HepG2 (cell line): Measurements from ENCODE around the gene RRP12. TPM values are rescaled to one million over a fixed set of nuclear protein-coding genes. Genes with fewer than 3 reads are reported as not detected.

ENCODE experiments used
- ATM ChIP-seq: fragments of 450-650 bp; IDR thresholded peaks from 2 replicates; pipeline ENCODE4 v1.7.1; 2017; ENCODE audit warnings: mild to moderate bottlenecking, borderline replicate concordance
- FLYWCH1 ChIP-seq: sonication (generic); formaldehyde crosslinking; IDR thresholded peaks from 2 replicates; pipeline ENCODE4 v1.8.1; 2023; ENCODE audit warnings: mild to moderate bottlenecking, missing genetic modification reagents
- FOXA3 ChIP-seq: IDR thresholded peaks from 2 replicates; pipeline ENCODE4 v1.6.1; 2016; ENCODE audit warnings: missing genetic modification reagents, missing compliant biosample characterization
- FOXK2 ChIP-seq: fragments of 450-650 bp; IDR thresholded peaks from 2 replicates; pipeline ENCODE4 v1.6.1; 2016
- KDM5A ChIP-seq: fragments of 200-600 bp; sonication (generic); IDR thresholded peaks from 2 replicates; pipeline ENCODE4 v1.7.0; 2018; ENCODE audit warnings: antibody characterized with exemption, mild to moderate bottlenecking, low read length, borderline replicate concordance
- KLF11 ChIP-seq: IDR thresholded peaks from 2 replicates; pipeline ENCODE4 v1.6.1; 2016; ENCODE audit warnings: missing compliant biosample characterization
- KLF15 ChIP-seq: sonication (generic); formaldehyde crosslinking; IDR thresholded peaks from 2 replicates; pipeline ENCODE4 v1.8.1; 2023; ENCODE audit warnings: borderline replicate concordance, mild to moderate bottlenecking, inconsistent platforms, missing genetic modification reagents, mixed read lengths
- KLF16 ChIP-seq, 2 experiments: sonication (generic) in 1 of 2; formaldehyde crosslinking in 1 of 2; IDR thresholded peaks; 2 replicates each; pipeline versions ENCODE4 v1.6.1 to v1.8.0; 2016 to 2023; ENCODE audit warnings: missing genetic modification reagents in 2 of 2, missing compliant biosample characterization in 1 of 2
- MIER3 ChIP-seq: IDR thresholded peaks from 2 replicates; pipeline ENCODE4 v1.6.1; 2016; ENCODE audit warnings: missing compliant biosample characterization, borderline replicate concordance
- NFKB2 ChIP-seq: sonication (generic); formaldehyde crosslinking; IDR thresholded peaks from 2 replicates; pipeline ENCODE4 v1.4.0; 2020; ENCODE audit warnings: missing genetic modification reagents, borderline replicate concordance
- PCBP2 ChIP-seq: fragments of 200-400 bp; formaldehyde crosslinking; optimal IDR thresholded peaks from 2 replicates; pipeline ENCODE3; 2018; ENCODE audit warnings: low read length, low read depth; ENCODE audit not compliant: poor library complexity, severe bottlenecking
- PHF21A ChIP-seq: sonication (generic); formaldehyde crosslinking; IDR thresholded peaks from 2 replicates; pipeline ENCODE4 v1.5.0; 2020; ENCODE audit warnings: mild to moderate bottlenecking, missing genetic modification reagents
- POGK ChIP-seq: sonication (generic); formaldehyde crosslinking; conservative IDR thresholded peaks from 2 replicates; pipeline ENCODE4 v1.8.0; 2022; ENCODE audit warnings: mild to moderate bottlenecking, moderate library complexity, missing genetic modification reagents
- PTBP1 ChIP-seq: fragments of 200-400 bp; formaldehyde crosslinking; IDR thresholded peaks from 2 replicates; pipeline ENCODE4 v1.6.1; 2018; ENCODE audit warnings: low read length, low read depth; ENCODE audit not compliant: poor library complexity, severe bottlenecking
- SALL1 ChIP-seq: sonication (generic); formaldehyde crosslinking; IDR thresholded peaks from 2 replicates; pipeline ENCODE4 v1.8.0; 2022; ENCODE audit warnings: mild to moderate bottlenecking, missing genetic modification reagents
- SALL2 ChIP-seq: sonication (generic); formaldehyde crosslinking; IDR thresholded peaks from 2 replicates; pipeline ENCODE4 v1.8.1; 2023; ENCODE audit warnings: mild to moderate bottlenecking, missing genetic modification reagents, inconsistent platforms
- SATB2 ChIP-seq: sonication (generic); formaldehyde crosslinking; IDR thresholded peaks from 2 replicates; pipeline ENCODE4 v1.5.0; 2020; ENCODE audit warnings: missing genetic modification reagents
- TFDP1 ChIP-seq: IDR thresholded peaks from 2 replicates; pipeline ENCODE4 v1.6.1; 2016; ENCODE audit warnings: missing compliant biosample characterization, missing genetic modification reagents, borderline replicate concordance
- TGIF2 ChIP-seq: IDR thresholded peaks from 2 replicates; pipeline ENCODE4 v1.6.1; 2016; ENCODE audit warnings: control low read depth, missing compliant biosample characterization
- TMF1 ChIP-seq: sonication (generic); formaldehyde crosslinking; IDR thresholded peaks from 2 replicates; pipeline ENCODE4 v1.8.1; 2022; ENCODE audit warnings: low read depth, missing genetic modification reagents
- ZFP36 ChIP-seq: fragments of 150-350 bp; IDR thresholded peaks from 2 replicates; pipeline ENCODE4 v1.6.1; 2018; ENCODE audit warnings: borderline replicate concordance, low read length, low read depth; ENCODE audit not compliant: partially characterized antibody
- ZFP36L1 ChIP-seq: sonication (generic); formaldehyde crosslinking; IDR thresholded peaks from 2 replicates; pipeline ENCODE4 v1.8.0; 2022; ENCODE audit warnings: mild to moderate bottlenecking, missing genetic modification reagents, moderate library complexity
- ZKSCAN5 ChIP-seq: sonication (generic); formaldehyde crosslinking; IDR thresholded peaks from 2 replicates; pipeline ENCODE4 v1.5.1; 2020; ENCODE audit warnings: mild to moderate bottlenecking, missing genetic modification reagents
- ZNF614 ChIP-seq: IDR thresholded peaks from 2 replicates; pipeline ENCODE4 v1.6.1; 2018; ENCODE audit warnings: missing biosample characterization, missing genetic modification reagents, inconsistent platforms, borderline replicate concordance
- ZNF746 ChIP-seq: sonication (generic); formaldehyde crosslinking; IDR thresholded peaks from 2 replicates; pipeline ENCODE4 v1.8.0; 2022; ENCODE audit warnings: mild to moderate bottlenecking, missing genetic modification reagents
- ZNF777 ChIP-seq: sonication (generic); formaldehyde crosslinking; IDR thresholded peaks from 2 replicates; pipeline ENCODE4 v1.4.0; 2020; ENCODE audit warnings: missing genetic modification reagents
- ZSCAN30 ChIP-seq: sonication (generic); formaldehyde crosslinking; IDR thresholded peaks from 2 replicates; pipeline ENCODE4 v1.5.0; 2020; ENCODE audit warnings: mild to moderate bottlenecking, missing genetic modification reagents
- polyA plus RNA-seq, 8 experiments: library from polyadenylated mRNA; depleted of rRNA in 3 of 8; stranded (reverse) in 7 of 8; unstranded in 1 of 8; fragments of >200 nt; fragmentation: Illumina TruSeq in 4 of 8; extraction: Trizol in 4 of 8; gene quantifications; 2 replicates each; pipeline versions ENCODE4 v1.2.1 to v1.2.3, GENCODE V29; 2011 to 2016; ENCODE audit warnings: low read depth in 4 of 8, missing spikeins in 1 of 8, mixed read lengths in 1 of 8; ENCODE audit not compliant: insufficient read depth in 1 of 8
- total RNA-seq, 5 experiments: library from RNA; depleted of rRNA; stranded (reverse); fragments of >200 nt; fragmentation: Illumina TruSeq; extraction: Trizol; gene quantifications; 2 replicates each; pipeline ENCODE4 v1.2.3, GENCODE V29; 2016; ENCODE audit warnings: low read depth in 1 of 5
- TF ChIP-seq, protein P1 (sequence below): sonication (generic); formaldehyde crosslinking; IDR thresholded peaks from 2 replicates; pipeline ENCODE4 v1.5.0; 2020; ENCODE audit warnings: missing genetic modification reagents

The RRP12 gene
- total and polyA plus RNA-seq, 2 of the 13 experiments (the other 11 are each of a cell fraction or from before 2014, with no cell fraction given): 13.2 to 39.4 TPM

GRCh38 chr10:97425964-97426775 is 25.0 kb upstream of the RRP12 start, which contains the start of gene PGAM1 (continued):
- peak; percentile 94 for TF ChIP-seq ZNF777
- no peak for TF ChIP-seq ATM
- TF ChIP-seq, protein P1, sequence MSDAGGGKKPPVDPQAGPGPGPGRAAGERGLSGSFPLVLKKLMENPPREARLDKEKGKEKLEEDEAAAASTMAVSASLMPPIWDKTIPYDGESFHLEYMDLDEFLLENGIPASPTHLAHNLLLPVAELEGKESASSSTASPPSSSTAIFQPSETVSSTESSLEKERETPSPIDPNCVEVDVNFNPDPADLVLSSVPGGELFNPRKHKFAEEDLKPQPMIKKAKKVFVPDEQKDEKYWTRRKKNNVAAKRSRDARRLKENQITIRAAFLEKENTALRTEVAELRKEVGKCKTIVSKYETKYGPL (CRISPR knock-in tag): no peak
- TF ChIP-seq NFKB2: peak; percentile 64; the same call in 1 of the 2 replicates
- TF ChIP-seq KLF11 (CRISPR knock-in tag): peak; percentile 68; the same call in 1 of the 2 replicates
- no peak for TF ChIP-seq FOXK2
- TF ChIP-seq KLF15 (CRISPR knock-in tag): no peak
- peak in 1 of 2 experiments; percentile 53; a peak in 1 of 4 replicates for TF ChIP-seq KLF16 (CRISPR knock-in tag; IDR thresholded peaks at IDR 0.05)
- no peak; the same call in 1 of the 2 replicates for TF ChIP-seq MIER3
- TF ChIP-seq ZFP36: no peak
- no peak for TF ChIP-seq ZSCAN30 (CRISPR knock-in tag)
- peak; percentile 79; the same call in 1 of the 2 replicates for TF ChIP-seq TFDP1 (CRISPR knock-in tag)
- TF ChIP-seq ZNF614 (CRISPR knock-in tag): peak; percentile 82
- no peak for TF ChIP-seq TMF1 (CRISPR knock-in tag)
- peak; percentile 23; the same call in 1 of the 2 replicates for TF ChIP-seq FOXA3 (CRISPR knock-in tag)
- no peak for TF ChIP-seq SATB2
- no peak for TF ChIP-seq ZKSCAN5 (CRISPR knock-in tag)
- no peak for TF ChIP-seq PHF21A (CRISPR knock-in tag)
- TF ChIP-seq FLYWCH1 (CRISPR knock-in tag): no peak
- no peak for TF ChIP-seq TGIF2 (CRISPR knock-in tag)
- TF ChIP-seq SALL2 (CRISPR knock-in tag): no peak
- TF ChIP-seq POGK (CRISPR knock-in tag): peak; percentile 73
- TF ChIP-seq KDM5A: no peak
- TF ChIP-seq ZNF746 (CRISPR knock-in tag): no peak
- TF ChIP-seq SALL1 (CRISPR knock-in tag): peak; percentile 79
- 0 out of 2 replicates have a peak, but pooled peaks have one; percentile 60 for TF ChIP-seq ZFP36L1 (CRISPR knock-in tag)
- TF ChIP-seq PTBP1: no peak
- TF ChIP-seq PCBP2: no peak
